Measurements from ENCODE around the gene FCHO1. TPM values are rescaled to one million over a fixed set of nuclear protein-coding genes. Genes with fewer than 3 reads are reported as not detected.

FCHO1 gene
- total RNA-seq, 2 experiments from 2014 or later: 85.6 to 107 TPM

DNA sequence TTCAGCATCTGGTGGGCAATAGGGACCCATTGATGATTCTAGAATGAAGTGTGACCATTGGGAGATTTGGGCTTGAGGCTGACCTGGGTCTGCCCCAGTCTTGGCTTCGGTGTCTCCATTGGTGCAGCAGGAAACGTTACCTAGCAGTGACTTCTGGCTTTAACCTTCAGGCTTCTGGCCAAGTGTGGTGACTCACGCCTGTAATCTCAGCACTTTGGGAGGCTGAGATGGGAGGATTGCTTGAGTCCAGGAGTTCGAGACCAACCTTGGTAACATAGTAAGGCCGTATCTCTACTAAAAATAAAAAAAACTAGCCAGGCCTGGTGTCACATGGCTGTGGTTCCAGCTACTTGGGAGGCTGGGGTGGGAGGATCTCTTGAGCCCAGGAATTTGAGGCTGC is 7.2 kb downstream of the FCHO1 start:
- Histone ChIP-seq H3K9me3 (ENCODE audit: low read length) (no peaks in the 10 kb centered on the region), H3K9me2 (ENCODE audit: insufficient read depth, low read length) (no peaks in the 10 kb centered on the region), H2AFZ (ENCODE audit: low read length) (no peak overlapping the region), H3K4me2 (ENCODE audit: low read length) (no peak overlapping the region), H3K4me3 (ENCODE audit: low read depth, low read length, poor library complexity, severe bottlenecking) (no peak overlapping the region), H3K79me2 (ENCODE audit: insufficient read depth, low read depth, low read length) (peaks cover 13% of the 10 kb centered on the region; the same call in 1 of the 2 replicates), H3K4me1 (ENCODE audit: insufficient read depth, low read length, poor library complexity, severe bottlenecking) (peaks cover 53% of the 10 kb centered on the region), H4K20me1 (ENCODE audit: insufficient read depth, low read length) (no peaks in the 10 kb centered on the region), H3K27ac (ENCODE audit: low read depth, low read length, poor library complexity, severe bottlenecking) (no peak overlapping the region), H3K36me3 (ENCODE audit: insufficient read depth, low read length) (peaks cover 89% of the 10 kb centered on the region)
- ChIA-PET CTCF (ENCODE audit: unreplicated experiment) (interaction anchor here (0.5 to 0.6 kb wide), 2 partner anchors 34 to 41 kb away, joined by 3 to 4 read pairs; no protein-coding TSS in a partner anchor), POLR2A (no interaction called here)
- DNase-seq (ENCODE audit: low spot score): no peak
- BruUV-seq (replicated peaks): no TSS peak
- intact Hi-C loops (cut with micrococcal nuclease; ENCODE audit: unreplicated experiment): loop anchor here (10.0 kb wide), 1 partner anchor 234 kb away; a partner anchor contains a TSS
- no peak for TF ChIP-seq EZH2phosphoT487 (IDR thresholded peaks at IDR 0.05; ENCODE audit: borderline replicate concordance, low read depth, low read length)
- TF ChIP-seq, protein P1, sequence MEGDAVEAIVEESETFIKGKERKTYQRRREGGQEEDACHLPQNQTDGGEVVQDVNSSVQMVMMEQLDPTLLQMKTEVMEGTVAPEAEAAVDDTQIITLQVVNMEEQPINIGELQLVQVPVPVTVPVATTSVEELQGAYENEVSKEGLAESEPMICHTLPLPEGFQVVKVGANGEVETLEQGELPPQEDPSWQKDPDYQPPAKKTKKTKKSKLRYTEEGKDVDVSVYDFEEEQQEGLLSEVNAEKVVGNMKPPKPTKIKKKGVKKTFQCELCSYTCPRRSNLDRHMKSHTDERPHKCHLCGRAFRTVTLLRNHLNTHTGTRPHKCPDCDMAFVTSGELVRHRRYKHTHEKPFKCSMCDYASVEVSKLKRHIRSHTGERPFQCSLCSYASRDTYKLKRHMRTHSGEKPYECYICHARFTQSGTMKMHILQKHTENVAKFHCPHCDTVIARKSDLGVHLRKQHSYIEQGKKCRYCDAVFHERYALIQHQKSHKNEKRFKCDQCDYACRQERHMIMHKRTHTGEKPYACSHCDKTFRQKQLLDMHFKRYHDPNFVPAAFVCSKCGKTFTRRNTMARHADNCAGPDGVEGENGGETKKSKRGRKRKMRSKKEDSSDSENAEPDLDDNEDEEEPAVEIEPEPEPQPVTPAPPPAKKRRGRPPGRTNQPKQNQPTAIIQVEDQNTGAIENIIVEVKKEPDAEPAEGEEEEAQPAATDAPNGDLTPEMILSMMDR (conservative IDR thresholded peaks at IDR 0.05; ENCODE audit: low read length): no peak

DNA sequence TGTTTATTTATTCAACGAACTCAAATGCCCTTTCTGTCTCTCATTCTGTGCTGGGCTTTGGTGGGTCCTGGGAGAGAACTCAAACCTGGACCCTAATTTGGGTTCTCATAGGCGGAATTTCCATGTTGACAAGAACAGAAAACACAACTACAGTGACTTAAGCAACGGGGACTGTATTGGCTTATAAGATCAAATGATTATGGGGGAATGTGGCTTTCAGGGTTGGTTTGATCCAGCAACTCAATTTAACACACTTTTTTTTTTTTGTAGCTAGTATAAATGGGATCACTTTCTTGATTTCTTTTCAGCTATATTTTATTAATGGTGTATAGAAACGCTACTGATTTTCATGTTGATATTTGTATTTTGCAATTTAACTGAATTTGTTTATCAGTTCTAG is 9.9 kb downstream of the FCHO1 start:
- Histone ChIP-seq H3K4me3 (ENCODE audit: low read depth, low read length, poor library complexity, severe bottlenecking) (no peak overlapping the region), H3K79me2 (ENCODE audit: insufficient read depth, low read depth, low read length) (peaks cover 10% of the 10 kb centered on the region; the same call in 1 of the 2 replicates), H3K4me1 (ENCODE audit: insufficient read depth, low read length, poor library complexity, severe bottlenecking) (peaks cover 27% of the 10 kb centered on the region), H3K4me2 (ENCODE audit: low read length) (no peak overlapping the region), H3K9me2 (ENCODE audit: insufficient read depth, low read length) (no peaks in the 10 kb centered on the region), H3K9me3 (ENCODE audit: low read length) (no peaks in the 10 kb centered on the region), H3K36me3 (ENCODE audit: insufficient read depth, low read length) (peaks cover 94% of the 10 kb centered on the region), H3K27ac (ENCODE audit: low read depth, low read length, poor library complexity, severe bottlenecking) (peak overlapping the region; percentile 37), H2AFZ (ENCODE audit: low read length) (no peak overlapping the region), H4K20me1 (ENCODE audit: insufficient read depth, low read length) (no peaks in the 10 kb centered on the region)
- intact Hi-C loops (cut with micrococcal nuclease; ENCODE audit: unreplicated experiment): no loop called here
- DNase-seq (ENCODE audit: low spot score): no peak
- TF ChIP-seq, protein P1 (conservative IDR thresholded peaks at IDR 0.05; ENCODE audit: low read length): no peak
- TF ChIP-seq EZH2phosphoT487 (IDR thresholded peaks at IDR 0.05; ENCODE audit: borderline replicate concordance, low read depth, low read length): no peak
- ChIA-PET POLR2A (interaction anchor here (1.2 to 1.3 kb wide), 2 partner anchors 12 to 21 kb away, joined by 3 to 4 read pairs; no protein-coding TSS in a partner anchor), CTCF (ENCODE audit: unreplicated experiment) (no interaction called here)
- BruUV-seq (replicated peaks): no TSS peak

DNA sequence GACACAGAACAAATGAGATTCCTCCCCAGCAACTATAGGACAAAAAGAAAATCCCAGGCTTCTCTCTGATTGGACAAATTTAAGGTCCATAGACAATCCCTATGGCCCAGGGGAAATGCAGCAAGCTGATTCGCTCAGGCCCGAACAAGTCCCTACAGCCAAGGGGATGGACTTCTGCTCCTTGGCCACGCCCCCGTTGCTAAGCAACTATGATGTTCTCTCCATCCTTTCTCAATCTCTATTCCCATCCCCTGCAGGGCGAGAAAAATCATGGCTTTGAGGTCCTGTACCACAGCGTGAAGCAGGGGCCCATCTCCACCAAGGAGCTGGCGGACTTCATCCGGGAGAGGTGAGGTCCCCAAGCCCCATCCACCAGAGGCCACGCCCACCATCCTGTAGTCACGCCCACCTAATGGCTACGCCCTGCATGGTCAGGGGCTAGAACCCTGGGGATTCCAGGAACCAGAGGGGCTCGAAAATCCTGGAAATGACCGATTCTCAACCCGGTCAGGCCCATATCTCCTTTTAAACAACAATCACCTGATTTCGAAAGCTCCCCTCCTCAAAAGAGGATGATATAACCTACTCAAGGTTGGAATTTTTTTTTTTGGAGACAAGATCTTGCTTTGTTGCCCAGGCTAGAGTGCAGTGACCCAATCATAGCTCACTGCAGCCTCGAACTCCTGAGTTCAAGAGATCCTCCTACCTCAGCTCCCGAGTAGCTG is 11.4 kb downstream of the FCHO1 start:
- Histone ChIP-seq H4K20me1 (ENCODE audit: insufficient read depth, low read length) (no peaks in the 10 kb centered on the region), H3K27ac (ENCODE audit: low read depth, low read length, poor library complexity, severe bottlenecking) (no peak overlapping the region), H3K9me2 (ENCODE audit: insufficient read depth, low read length) (no peaks in the 10 kb centered on the region), H3K4me1 (ENCODE audit: insufficient read depth, low read length, poor library complexity, severe bottlenecking) (peaks cover 30% of the 10 kb centered on the region), H3K79me2 (ENCODE audit: insufficient read depth, low read depth, low read length) (0 out of 2 replicates have a peak, but pooled peaks cover 5% of the 10 kb centered on the region), H3K4me2 (ENCODE audit: low read length) (no peak overlapping the region), H3K9me3 (ENCODE audit: low read length) (no peaks in the 10 kb centered on the region), H3K4me3 (ENCODE audit: low read depth, low read length, poor library complexity, severe bottlenecking) (no peak overlapping the region), H3K36me3 (ENCODE audit: insufficient read depth, low read length) (peaks cover 94% of the 10 kb centered on the region), H2AFZ (ENCODE audit: low read length) (no peak overlapping the region)
- ChIA-PET POLR2A (interaction anchor here (1.3 kb wide), 1 partner anchor 11 kb away, joined by 3 read pairs; the partner anchor contains the start of gene FCHO1), CTCF (ENCODE audit: unreplicated experiment) (interaction anchor here (1.3 kb wide), 1 partner anchor 13 kb away, joined by 4 read pairs; no protein-coding TSS in a partner anchor)
- no TSS peak for BruUV-seq (replicated peaks)
- TF ChIP-seq, protein P1 (conservative IDR thresholded peaks at IDR 0.05; ENCODE audit: low read length): no peak
- no peak for TF ChIP-seq EZH2phosphoT487 (IDR thresholded peaks at IDR 0.05; ENCODE audit: borderline replicate concordance, low read depth, low read length)
- intact Hi-C loops (cut with micrococcal nuclease; ENCODE audit: unreplicated experiment): no loop called here
- DNase-seq (ENCODE audit: low spot score): peak; percentile 68

Data from OCI-LY7 (cell line).